Fibroblast of pulmonary artery (primary cell): ENCODE measurements around the gene TBC1D20.
"Not testable (repeated sequence)": the region's sequence is repeated elsewhere in the genome, so short reads cannot be mapped to it uniquely, and the experiment has no call there.

ENCODE experiments used
- DNase-seq: peaks from one replicate; pipeline ENCODE4 v3.0.0-alpha.2; 2010; ENCODE audit warnings: low read depth
- H3K4me3 ChIP-seq: replicated peaks from 2 replicates; pipeline ENCODE4 v1.5.1; 2011; ENCODE audit warnings: low read depth, mild to moderate bottlenecking, control low read depth, low read length, moderate library complexity
- CTCF ChIP-seq: IDR thresholded peaks from 2 replicates; pipeline ENCODE4 v1.5.1; 2011; ENCODE audit warnings: mild to moderate bottlenecking, control low read depth, low read length, inconsistent platforms; ENCODE audit errors: missing control alignments

Gene TBC1D20

GRCh38 chr20:462199-462991, at the start of gene TBC1D20:
TSS of gene TBC1D20 (minus strand) at chr20:462533. CDS start at chr20:462405, 128 bp downstream.
- H3K4me3 ChIP-seq = peak within 1 kb of the TSS; percentile 84
- peak; percentile 14 for TF ChIP-seq CTCF
- peak; percentile 87 for DNase-seq

GRCh38 chr20:510328-511057, 48.2 kb upstream of the TBC1D20 start:
- DNase-seq, H3K4me3 ChIP-seq: not testable (repeated sequence)

GRCh38 chr20:508364-508787, 46.0 kb upstream of the TBC1D20 start:
- not testable (repeated sequence) for DNase-seq

GRCh38 chr20:507761-508332, 45.5 kb upstream of the TBC1D20 start:
- no peak for DNase-seq
- TF ChIP-seq CTCF = no peak
- H3K4me3 ChIP-seq = no peak overlapping the region

More at GRCh38 chr20:508364-508787, 46.0 kb upstream of the TBC1D20 start:
- not testable (repeated sequence) for H3K4me3 ChIP-seq

GRCh38 chr20:507006-507758, 44.8 kb upstream of the TBC1D20 start:
- H3K4me3 ChIP-seq = no peak overlapping the region
- TF ChIP-seq CTCF = no peak
- no peak for DNase-seq

- no peak overlapping the region for H3K4me3 ChIP-seq
- no peak for DNase-seq
- no peak for TF ChIP-seq CTCF
Measured at GRCh38 chr20:504632-505075, 42.3 kb upstream of the TBC1D20 start.

- TF ChIP-seq CTCF = no peak
- DNase-seq = no peak
- no peak overlapping the region for H3K4me3 ChIP-seq
Measured at GRCh38 chr20:503048-503737, 40.9 kb upstream of the TBC1D20 start.
